HG03175 (cell line): ENCODE measurements around the gene GALM.
"Not testable (repeated sequence)": the region's sequence is repeated elsewhere in the genome, so short reads cannot be mapped to it uniquely, and the experiment has no call there.

Experiments
- ATAC-seq: cut with Tn5 transposase; IDR thresholded peaks from one replicate; pipeline ENCODE4 v1.9.1; 2021; ENCODE audit warnings: mild to moderate bottlenecking, moderate library complexity; ENCODE audit not compliant: unreplicated experiment

GALM gene

GRCh38 chr2:38665854-38666555 lies at the start of gene GALM:
TSS of gene GALM (plus strand) at chr2:38666114. CDS start at chr2:38666162, 48 bp downstream.
- ATAC-seq, result peak; percentile 47

- ATAC-seq, result no peak
Observed at GRCh38 chr2:38617301-38617700, 48.6 kb upstream of the GALM start.

- ATAC-seq, result no peak
Observed at GRCh38 chr2:38619458-38620164, 46.3 kb upstream of the GALM start.

- ATAC-seq, result no peak
Observed at GRCh38 chr2:38620282-38620977, 45.5 kb upstream of the GALM start.

GRCh38 chr2:38621018-38621417 lies 44.9 kb upstream of the GALM start:
- no peak for ATAC-seq

- ATAC-seq, result no peak
Observed at GRCh38 chr2:38622210-38622609, 43.7 kb upstream of the GALM start.

GRCh38 chr2:38626326-38627035 lies 39.4 kb upstream of the GALM start:
- no peak for ATAC-seq

GRCh38 chr2:38627391-38627790 lies 38.5 kb upstream of the GALM start:
- ATAC-seq, result no peak

- no peak for ATAC-seq
Observed at GRCh38 chr2:38629684-38630083, 36.2 kb upstream of the GALM start.

- peak; percentile 45 for ATAC-seq
Observed at GRCh38 chr2:38631976-38632375, 33.9 kb upstream of the GALM start.

GRCh38 chr2:38632980-38633379 lies 32.9 kb upstream of the GALM start:
- no peak for ATAC-seq

GRCh38 chr2:38633895-38634294 lies 32.0 kb upstream of the GALM start:
- no peak for ATAC-seq

- peak; percentile 86 for ATAC-seq
Observed at GRCh38 chr2:38634684-38635083, 31.2 kb upstream of the GALM start.

GRCh38 chr2:38635139-38635538 lies 30.8 kb upstream of the GALM start:
- no peak for ATAC-seq

GRCh38 chr2:38636069-38636468 lies 29.8 kb upstream of the GALM start:
- no peak for ATAC-seq

- ATAC-seq, result not testable (repeated sequence)
Observed at GRCh38 chr2:38642373-38643017, 23.4 kb upstream of the GALM start.

GRCh38 chr2:38643021-38643671 lies 22.8 kb upstream of the GALM start:
- no peak for ATAC-seq

- not testable (repeated sequence) for ATAC-seq
Observed at GRCh38 chr2:38643683-38644511, 22.0 kb upstream of the GALM start.

GRCh38 chr2:38648107-38648761 lies 17.7 kb upstream of the GALM start:
- no peak for ATAC-seq
